Vagina (tissue), 2 donors: ENCODE data around the gene MCRS1. TPM values are rescaled to one million over a fixed set of nuclear protein-coding genes. Genes with fewer than 3 reads are reported as not detected.
"Not testable (repeated sequence)": the region's sequence is repeated elsewhere in the genome, so short reads cannot be mapped to it uniquely, and the experiment has no call there.

Experiments
- DNase-seq, 2 donors: peaks; one replicate each; pipeline ENCODE4 v3.0.0-alpha.2; 2017; ENCODE audit errors: extremely low spot score in 2 of 2
- H3K27ac ChIP-seq: fragments of 200-600 bp; sonication (generic); one replicate; pipeline ENCODE4 v1.5.1; 2019
- H3K27me3 ChIP-seq: fragments of 200-600 bp; sonication (generic); one replicate; pipeline ENCODE4 v1.5.1; 2019
- H3K36me3 ChIP-seq, 2 donors: fragments of 200-600 bp; sonication (generic); one replicate each; pipeline ENCODE4 v1.5.1; 2017 to 2019
- H3K4me1 ChIP-seq: fragments of 200-600 bp; sonication (generic); one replicate; pipeline ENCODE4 v1.5.1; 2019
- H3K4me3 ChIP-seq, 2 donors: fragments of 200-600 bp; sonication (generic); 1 replicate in 1 of 2; 2 replicates in 1 of 2; pipeline ENCODE4 v1.5.1; 2016 to 2019
- H3K9me3 ChIP-seq: fragments of 200-600 bp; sonication (generic); one replicate; pipeline ENCODE4 v1.5.1; 2019
- CTCF ChIP-seq, 3 experiments: fragments of 450-650 bp in 2 of 3; fragments of 200-600 bp in 1 of 3; sonication (generic) in 1 of 3; IDR thresholded peaks; one replicate each; pipeline ENCODE4 v1.5.1; 2017 to 2019; ENCODE audit warnings: antibody characterized with exemption in 3 of 3, mild to moderate bottlenecking in 2 of 3, moderate library complexity in 2 of 3
- POLR2A ChIP-seq, 2 donors: fragments of 450-650 bp; IDR thresholded peaks; one replicate each; pipeline ENCODE4 v1.6.1; 2017; ENCODE audit warnings: antibody characterized with exemption in 2 of 2, mild to moderate bottlenecking in 2 of 2, moderate library complexity in 2 of 2
- POLR2AphosphoS5 ChIP-seq, 2 donors: sonication (generic); formaldehyde crosslinking; IDR thresholded peaks; one replicate each; pipeline ENCODE4 v1.9.0; 2017; ENCODE audit warnings: antibody characterized with exemption in 2 of 2, mild to moderate bottlenecking in 2 of 2, low read depth in 1 of 2; ENCODE audit not compliant: insufficient read depth in 1 of 2
- intact Hi-C: fragments of 100-400 bp; cut with DNase I; formaldehyde crosslinking; loops from one replicate; pipeline ENCODE4 v1.15.1; 2023
- total RNA-seq: library from RNA; depleted of rRNA; stranded (reverse); fragments of >200 nt; gene quantifications from one replicate; pipeline ENCODE4 v1.2.3, GENCODE V29; 2016

MCRS1 gene
- total RNA-seq, 1 donor from 2014 or later = 40.8 TPM

- peaks cover 4% of the 10 kb centered on the region for H3K27me3 ChIP-seq
- TF ChIP-seq CTCF (IDR thresholded peaks at IDR 0.05) = no peak
- TF ChIP-seq POLR2A (IDR thresholded peaks at IDR 0.05) = no peak
- TF ChIP-seq POLR2AphosphoS5 (IDR thresholded peaks at IDR 0.05; ENCODE audit: insufficient read depth in 1 of 2, low read depth in 1 of 2) = no peak
- H3K4me3 ChIP-seq = no peak overlapping the region
- H3K9me3 ChIP-seq = no peaks in the 10 kb centered on the region
- H3K4me1 ChIP-seq = peaks cover 15% of the 10 kb centered on the region
- H3K27ac ChIP-seq = no peak overlapping the region
- no peaks in the 10 kb centered on the region for H3K36me3 ChIP-seq
- peak in 1 of 2 donors; percentile 42 for DNase-seq
- intact Hi-C loops = no loop called here
Observed at GRCh38 chr12:49534731-49535278, 33.1 kb downstream of the MCRS1 start.

GRCh38 chr12:49534122-49534521 lies 33.8 kb downstream of the MCRS1 start:
- peaks cover 15% of the 10 kb centered on the region for H3K4me1 ChIP-seq
- DNase-seq, H3K36me3 ChIP-seq, intact Hi-C loops, H3K27me3 ChIP-seq, H3K9me3 ChIP-seq, H3K4me3 ChIP-seq, H3K27ac ChIP-seq: not testable (repeated sequence)

- H3K9me3 ChIP-seq = no peaks in the 10 kb centered on the region
- H3K4me1 ChIP-seq = peaks cover 10% of the 10 kb centered on the region
- H3K4me3 ChIP-seq = no peak overlapping the region
- no peak for TF ChIP-seq CTCF (IDR thresholded peaks at IDR 0.05)
- no peak for TF ChIP-seq POLR2AphosphoS5 (IDR thresholded peaks at IDR 0.05; ENCODE audit: insufficient read depth in 1 of 2, low read depth in 1 of 2)
- no peak for DNase-seq
- no peaks in the 10 kb centered on the region for H3K27me3 ChIP-seq
- H3K36me3 ChIP-seq = no peaks in the 10 kb centered on the region
- intact Hi-C loops = no loop called here
- no peak overlapping the region for H3K27ac ChIP-seq
Observed at GRCh38 chr12:49533331-49533730, 34.6 kb downstream of the MCRS1 start.

GRCh38 chr12:49531745-49532144 lies 36.2 kb downstream of the MCRS1 start:
- H3K27ac ChIP-seq = no peak overlapping the region
- H3K27me3 ChIP-seq = no peaks in the 10 kb centered on the region
- H3K9me3 ChIP-seq = no peaks in the 10 kb centered on the region
- H3K4me1 ChIP-seq = no peaks in the 10 kb centered on the region
- H3K36me3 ChIP-seq = peaks cover 0 to 8% of the 10 kb centered on the region in 2 donors
- DNase-seq = no peak
- TF ChIP-seq POLR2AphosphoS5 (IDR thresholded peaks at IDR 0.05; ENCODE audit: insufficient read depth in 1 of 2, low read depth in 1 of 2) = no peak
- TF ChIP-seq CTCF (IDR thresholded peaks at IDR 0.05) = no peak
- no peak for TF ChIP-seq POLR2A (IDR thresholded peaks at IDR 0.05)
- intact Hi-C loops = no loop called here
- H3K4me3 ChIP-seq = no peak overlapping the region

- intact Hi-C loops = no loop called here
- TF ChIP-seq POLR2A (IDR thresholded peaks at IDR 0.05) = no peak
- TF ChIP-seq POLR2AphosphoS5 (IDR thresholded peaks at IDR 0.05; ENCODE audit: insufficient read depth in 1 of 2, low read depth in 1 of 2) = no peak
- TF ChIP-seq CTCF (IDR thresholded peaks at IDR 0.05) = no peak
Observed at GRCh38 chr12:49529414-49529813, 38.5 kb downstream of the MCRS1 start.

More at GRCh38 chr12:49529414-49529813, 38.5 kb downstream of the MCRS1 start:
- Histone ChIP-seq H3K4me1 (no peaks in the 10 kb centered on the region), H3K9me3 (no peaks in the 10 kb centered on the region), H3K27me3 (no peaks in the 10 kb centered on the region), H3K27ac (no peak overlapping the region), H3K36me3 (peaks cover 0 to 30% of the 10 kb centered on the region in 2 donors), H3K4me3 (no peak overlapping the region)
- peak in 1 of 2 donors; percentile 65 for DNase-seq
